ENCODE data around the gene RASGRF2. TPM values are rescaled to one million over a fixed set of nuclear protein-coding genes. Genes with fewer than 3 reads are reported as not detected.

The RASGRF2 gene
- total and polyA plus RNA-seq, 2 of the 13 experiments (the other 11 are each of a cell fraction or from before 2014, with no cell fraction given), result 23.6 to 29.0 TPM

GRCh38 chr5:80959768-80960442, at the start of gene RASGRF2 (continued):
- TF ChIP-seq LRRFIP1 (CRISPR knock-in tag; conservative IDR thresholded peaks at IDR 0.05) (no peak), REST (IDR thresholded peaks at IDR 0.05; ENCODE audit: borderline replicate concordance in 1 of 2, low read depth in 1 of 2, low read length in 2 of 2) (no peak), ESRRA (CRISPR knock-in tag; IDR thresholded peaks at IDR 0.05; ENCODE audit: low read depth) (no peak), HINFP (CRISPR knock-in tag; IDR thresholded peaks at IDR 0.05; ENCODE audit: low read depth) (0 out of 2 replicates have a peak, but pooled peaks have one; percentile 25), GATAD2A (CRISPR knock-in tag; IDR thresholded peaks at IDR 0.05) (no peak), SIX4 (CRISPR knock-in tag; IDR thresholded peaks at IDR 0.05) (no peak), ZNF282 (IDR thresholded peaks at IDR 0.05; ENCODE audit: partially characterized antibody) (no peak), ZSCAN9 (CRISPR knock-in tag; IDR thresholded peaks at IDR 0.05; ENCODE audit: borderline replicate concordance) (no peak), ZBTB38 (CRISPR knock-in tag; IDR thresholded peaks at IDR 0.05) (peak; percentile 91), MAF1 (CRISPR knock-in tag; IDR thresholded peaks at IDR 0.05; ENCODE audit: borderline replicate concordance) (no peak), HNF4A (CRISPR knock-in tag; IDR thresholded peaks at IDR 0.05) (no peak), SNAPC5 (CRISPR knock-in tag; IDR thresholded peaks at IDR 0.05; ENCODE audit: borderline replicate concordance) (no peak), ZNF142 (CRISPR knock-in tag; IDR thresholded peaks at IDR 0.05) (peak; percentile 95), SRF (IDR thresholded peaks at IDR 0.05; ENCODE audit: low read depth, low read length) (no peak), ZNF460 (CRISPR knock-in tag; IDR thresholded peaks at IDR 0.05; ENCODE audit: borderline replicate concordance) (no peak)

Measured in HepG2 (cell line).